T47D (cell line): ENCODE results near the gene PLIN4.

ENCODE experiments used
- DNase-seq, 2 experiments: peaks; one replicate each; pipeline versions ENCODE4 v3.0.0 to v3.0.0-alpha.2; 2011 to 2012; ENCODE audit warnings: low read depth in 1 of 2, low spot score in 1 of 2
- JUND ChIP-seq: IDR thresholded peaks from 2 replicates; pipeline ENCODE4 v1.6.1; 2012; ENCODE audit warnings: low read depth
- in situ Hi-C: cut with HindIII; loops from 2 replicates; pipeline ENCODE4 v1.10.0; 2016; ENCODE audit warnings: low sequenced_read_pairs, low pct_unique_long_range_greater_than_20kb

The PLIN4 gene

DNA sequence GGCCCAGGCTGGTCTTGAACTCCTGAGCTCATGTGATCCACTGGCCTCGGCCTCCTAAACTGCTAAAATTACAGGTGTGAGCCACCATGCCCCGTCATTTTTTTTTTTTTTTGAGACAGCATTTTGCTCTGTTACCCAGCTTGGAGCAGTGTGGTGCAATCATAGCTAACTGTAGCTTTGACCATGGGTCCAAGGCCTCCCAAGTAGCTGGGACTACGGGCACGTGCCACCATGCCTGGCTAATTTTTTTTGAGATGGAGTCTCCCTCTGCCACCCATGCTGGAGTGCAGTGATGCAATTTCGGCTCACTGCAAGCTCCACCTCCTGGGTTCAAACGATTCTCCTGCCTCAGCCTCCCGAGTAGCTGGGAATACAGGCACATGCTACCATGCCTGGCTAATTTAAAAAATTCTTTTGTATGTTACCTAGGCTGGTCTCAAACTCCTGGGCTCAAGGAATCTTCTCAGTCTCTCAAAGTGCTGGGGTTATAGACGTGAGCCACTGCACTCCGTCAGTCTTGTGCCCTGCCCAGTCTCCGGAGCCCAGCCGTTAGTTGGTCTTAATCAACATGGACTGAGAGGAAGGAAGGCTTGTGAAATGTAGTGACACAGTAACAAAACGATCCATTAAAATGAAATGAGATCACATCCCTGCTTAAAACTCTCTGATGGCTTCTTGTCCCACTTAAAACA lies 23.0 kb upstream of the PLIN4 start:
- in situ Hi-C loops = no loop called here
- no peak for DNase-seq
- TF ChIP-seq JUND = no peak

DNA sequence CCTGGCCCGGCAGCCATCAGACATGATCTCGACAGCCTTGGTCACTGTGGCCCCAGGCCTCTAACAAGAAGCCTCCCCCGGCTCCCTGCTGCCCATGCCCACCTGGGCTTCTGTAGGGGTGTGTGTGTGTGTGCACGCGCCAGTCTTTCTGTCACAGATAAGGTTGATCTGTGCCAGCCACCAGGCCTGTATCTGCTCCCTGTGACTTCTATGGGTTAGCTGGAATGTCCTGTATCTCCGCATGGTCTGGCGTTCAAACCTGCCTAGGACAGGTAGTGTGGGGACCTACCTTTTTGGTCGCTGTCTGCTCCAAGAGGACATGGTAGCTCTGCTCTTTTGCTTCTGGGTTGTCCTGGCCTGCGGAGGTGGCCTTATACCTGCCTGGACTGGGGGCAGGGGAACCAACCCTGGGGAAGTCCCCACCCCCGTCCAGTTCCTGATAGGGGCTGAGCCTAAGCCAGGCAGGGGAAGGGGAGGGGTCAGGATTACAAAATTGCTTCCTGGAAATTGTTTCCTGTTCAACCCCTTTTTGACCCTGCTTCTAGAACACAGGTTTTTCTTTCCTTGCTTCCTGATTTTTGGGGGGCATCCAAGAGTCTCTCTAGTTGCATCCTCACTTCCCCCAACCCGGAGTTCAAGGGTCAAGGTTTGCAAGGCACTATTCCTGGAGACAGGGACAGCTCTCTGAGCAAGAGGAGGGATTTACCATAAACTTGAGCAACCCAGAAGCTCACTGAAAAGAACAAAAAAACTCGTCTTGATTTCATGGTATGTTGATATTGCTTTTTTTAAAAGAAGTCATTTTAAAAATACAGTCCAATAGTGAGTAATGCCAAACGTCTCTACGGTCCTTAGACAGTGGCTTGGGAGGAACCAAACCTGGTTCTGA lies 21.7 kb upstream of the PLIN4 start, which contains the start of gene LRG1:
Gene LRG1 (minus strand): TSS at position 344 of the 889 bp plus-strand sequence. CDS start 23 bp downstream, at position 321.
- no peak for TF ChIP-seq JUND
- no peak for DNase-seq
- in situ Hi-C loops = no loop called here

DNA sequence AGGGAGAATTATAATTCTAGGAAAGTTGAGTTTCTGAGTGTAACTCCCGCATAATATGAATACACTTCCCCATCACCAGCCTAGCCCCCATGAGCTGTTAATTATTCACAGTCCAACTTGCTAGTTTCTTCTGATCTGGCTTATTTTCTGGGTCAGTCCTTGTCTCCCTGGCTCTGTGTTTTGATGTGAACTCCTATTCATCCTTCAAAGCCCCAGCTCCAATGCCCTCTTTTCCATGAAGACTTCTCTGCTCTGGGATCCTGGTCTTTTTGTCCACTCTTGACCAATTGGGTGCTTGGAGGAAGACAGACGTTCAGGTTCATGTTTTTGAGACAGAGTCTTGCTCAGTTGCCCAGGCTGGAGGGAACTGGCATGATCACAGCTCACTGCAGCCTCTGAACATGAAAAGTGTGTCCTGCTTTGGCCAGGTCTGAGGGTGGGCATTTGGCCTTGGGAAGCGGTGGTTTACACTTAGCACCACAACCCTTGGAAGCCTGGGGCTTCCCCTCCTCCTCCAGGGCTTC lies 20.9 kb upstream of the PLIN4 start:
- in situ Hi-C loops = no loop called here
- TF ChIP-seq JUND = no peak
- no peak for DNase-seq

DNA sequence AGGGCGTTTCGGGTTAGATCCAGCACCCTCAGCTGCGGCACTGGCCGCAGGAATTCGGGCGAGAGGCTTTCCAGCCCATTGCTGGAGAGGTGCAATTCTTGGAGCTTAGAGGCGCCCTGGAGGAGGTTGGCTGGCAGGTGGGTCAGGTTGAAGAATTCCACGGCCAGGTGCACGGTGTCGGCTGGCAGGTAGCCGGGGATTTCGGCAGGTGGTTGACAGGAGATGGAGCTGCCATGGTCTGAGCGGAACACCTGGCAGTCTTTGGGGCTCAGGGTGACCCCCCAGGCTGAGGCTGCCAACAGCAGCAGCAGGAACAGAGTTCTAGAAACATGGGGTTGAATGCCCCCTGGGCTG lies 20.3 kb upstream of the PLIN4 start:
- DNase-seq = peak in 1 of 2 experiments; percentile 49
- in situ Hi-C loops = no loop called here

DNA sequence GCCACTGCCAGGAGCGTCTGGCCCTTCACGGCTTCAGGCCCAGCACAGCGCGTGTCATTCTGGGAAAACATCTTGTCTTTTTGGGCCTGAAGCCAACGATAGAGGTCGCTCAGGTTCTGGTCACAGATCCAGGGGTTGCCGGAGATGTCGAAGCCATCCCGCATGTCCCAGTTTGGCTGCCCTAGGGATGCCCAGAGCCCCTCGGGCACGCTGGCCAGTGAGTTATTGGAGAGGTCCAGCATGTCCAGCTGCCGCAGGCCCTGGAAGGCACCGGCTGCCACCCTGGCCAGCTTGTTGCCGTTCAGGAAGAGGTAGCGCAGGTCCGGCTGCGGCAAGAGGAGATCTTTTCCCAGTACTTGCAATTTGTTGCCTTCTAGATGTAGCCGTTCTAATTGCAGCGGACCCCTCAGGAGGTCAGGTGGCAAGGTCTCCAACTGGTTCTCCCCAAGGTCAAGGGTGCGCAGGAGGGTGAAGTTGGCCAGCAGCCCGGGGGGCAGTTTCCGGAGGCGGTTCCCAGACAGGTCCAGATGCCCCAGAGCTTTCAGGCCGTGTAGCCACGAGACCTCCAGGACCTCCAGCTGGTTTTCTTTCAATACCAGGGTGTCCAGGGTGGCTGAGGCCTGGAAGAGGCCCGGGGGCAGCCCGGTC lies 19.8 kb upstream of the PLIN4 start:
- no peak for TF ChIP-seq JUND
- in situ Hi-C loops = no loop called here
- no peak for DNase-seq

More for the DNA sequence above, 20.3 kb upstream of the PLIN4 start:
- no peak for TF ChIP-seq JUND

DNA sequence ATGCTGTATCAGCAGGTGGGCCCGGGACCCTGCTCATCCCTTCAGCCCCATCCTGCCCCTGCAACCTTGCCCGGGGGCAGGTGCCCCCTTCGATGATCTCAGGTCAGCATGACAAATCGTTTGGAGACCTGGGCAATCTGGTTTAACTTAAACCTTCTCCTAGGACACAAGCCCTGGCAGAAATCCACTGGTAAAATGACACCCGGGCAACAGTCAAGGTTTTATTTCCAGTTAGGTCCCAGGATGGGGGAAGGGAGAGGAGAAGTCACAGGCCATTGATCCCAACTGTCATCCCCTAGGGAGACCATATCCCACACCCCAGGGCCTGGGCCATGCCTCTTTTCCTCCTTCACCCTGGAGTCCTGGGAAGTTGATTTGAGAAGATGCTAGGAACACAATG lies 18.5 kb upstream of the PLIN4 start:
- TF ChIP-seq JUND = no peak
- DNase-seq = peak in 1 of 2 experiments; percentile 67
- in situ Hi-C loops = no loop called here

DNA sequence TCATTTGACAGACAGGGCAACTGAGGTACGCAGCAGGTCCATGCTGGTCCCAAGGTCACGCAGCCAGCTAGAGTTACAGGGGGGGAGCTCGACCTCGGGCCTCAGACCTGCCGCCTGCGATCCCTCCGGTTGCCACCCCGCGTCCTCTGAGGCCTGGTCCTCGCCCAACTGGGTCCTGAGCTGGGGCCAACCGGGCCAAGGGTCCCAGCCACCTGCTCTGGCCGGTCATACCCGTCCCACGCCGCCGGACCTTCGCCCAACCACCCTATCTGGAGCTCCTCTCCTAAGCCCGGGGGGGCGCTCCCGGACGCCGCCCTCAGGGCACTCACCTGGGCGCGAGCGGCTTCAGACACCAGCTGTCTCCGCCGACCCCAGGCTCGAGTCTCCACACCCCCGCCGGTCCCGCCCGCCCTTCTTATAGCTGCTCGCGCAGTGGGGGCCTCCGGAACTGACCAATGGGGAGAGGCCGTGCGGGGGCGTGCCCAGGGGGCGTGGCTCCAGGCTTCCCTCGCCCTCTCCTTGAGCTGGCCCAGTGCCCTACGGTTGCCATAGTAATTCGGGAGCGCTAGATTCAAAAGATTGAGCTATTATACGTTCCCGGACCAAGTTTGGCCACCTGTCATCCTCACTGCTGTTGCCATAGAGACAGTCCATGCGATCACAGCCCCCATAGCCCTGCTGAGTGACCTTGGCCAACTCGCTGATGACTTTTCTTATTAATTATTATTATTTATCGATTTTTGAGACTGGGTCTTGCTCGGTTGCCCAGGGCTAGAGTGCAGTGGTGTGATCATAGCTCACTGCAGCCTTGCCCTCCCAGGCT lies 16.8 kb upstream of the PLIN4 start, which contains the start of gene PLIN5:
Gene PLIN5 (minus strand): TSS at position 389 of the 823 bp plus-strand sequence. CDS start 1,150 bp downstream, outside the sequence.
- TF ChIP-seq JUND = no peak
- DNase-seq = peak; percentile 86 to 90
- in situ Hi-C loops = no loop called here

DNA sequence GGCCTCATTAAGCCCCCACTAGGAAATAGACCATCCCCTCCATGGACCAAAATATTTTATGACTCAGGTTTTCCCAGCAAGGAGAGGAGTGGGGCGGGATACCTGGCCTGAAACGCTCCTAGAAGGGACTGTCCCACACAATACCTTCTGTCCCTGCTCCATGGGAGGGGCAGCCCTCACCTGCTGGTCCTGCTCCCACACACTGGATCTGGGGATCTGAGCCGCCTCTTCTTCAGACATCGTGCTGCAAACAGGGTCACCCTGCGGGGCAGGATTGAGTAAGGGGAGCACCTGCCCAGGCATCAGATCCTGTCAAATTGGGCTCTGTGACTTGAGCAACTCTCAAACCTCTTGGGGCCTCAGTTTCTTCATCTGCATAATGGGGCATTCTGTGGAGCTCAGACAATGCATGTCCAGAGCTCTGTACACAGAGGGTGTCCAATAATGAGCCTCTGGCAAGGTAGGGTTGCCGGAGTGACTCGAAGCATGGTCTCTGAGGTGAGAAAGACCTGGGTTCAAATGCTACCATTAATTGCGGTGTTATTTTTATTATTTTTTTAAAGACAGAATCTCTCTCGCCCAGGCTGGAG lies 15.6 kb upstream of the PLIN4 start:
- in situ Hi-C loops = no loop called here
- no peak for TF ChIP-seq JUND
- no peak for DNase-seq

DNA sequence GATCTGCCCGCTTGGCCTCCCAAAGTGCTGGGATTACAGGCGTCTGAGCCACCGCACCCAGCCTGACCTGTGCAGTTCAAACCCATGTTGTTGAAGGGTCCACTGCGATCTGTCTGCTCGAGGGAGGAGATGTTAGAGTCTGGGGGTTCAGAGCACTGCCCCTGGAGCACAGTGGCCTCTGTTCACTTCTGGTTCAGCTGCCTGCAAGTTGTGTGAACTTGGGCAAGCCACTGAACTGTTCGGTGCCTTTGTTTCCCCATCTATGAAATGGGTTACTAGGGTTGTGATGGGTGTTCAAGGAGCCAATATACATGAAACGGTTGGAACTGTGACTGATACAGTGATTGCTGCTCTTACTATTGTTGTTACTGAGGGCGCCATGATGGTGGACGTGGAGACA lies 15.0 kb upstream of the PLIN4 start:
- TF ChIP-seq JUND = no peak
- in situ Hi-C loops = no loop called here

DNA sequence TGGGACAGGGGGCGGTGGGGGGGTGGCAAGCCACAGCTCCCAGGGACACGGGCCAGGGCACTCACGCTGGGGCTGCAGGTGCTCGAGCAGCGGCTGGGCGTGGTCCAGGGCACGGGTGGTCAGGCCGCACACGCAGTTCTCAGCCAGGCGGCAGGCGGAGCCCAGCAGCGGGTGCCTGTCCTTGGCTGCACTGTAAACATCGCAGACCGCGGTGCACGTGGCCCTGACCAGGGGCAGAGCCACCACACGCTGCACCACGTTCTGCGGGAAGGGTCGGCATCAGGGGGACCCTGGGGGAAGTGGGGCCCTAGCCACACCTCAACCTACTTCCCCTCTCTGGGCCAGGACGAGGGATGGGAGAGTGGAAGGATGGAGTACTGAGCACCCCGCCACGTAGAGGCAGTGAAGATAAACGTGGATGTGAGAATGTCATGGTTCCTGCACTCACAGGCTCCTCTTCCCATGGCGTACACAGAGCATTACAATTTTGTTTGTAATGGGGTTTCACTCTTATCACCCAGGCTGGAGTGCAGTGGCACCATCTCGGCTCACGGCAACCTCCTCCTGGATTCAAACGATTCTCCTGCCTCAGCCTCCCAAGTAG lies 13.4 kb upstream of the PLIN4 start:
- in situ Hi-C loops = no loop called here
- no peak for DNase-seq
- no peak for TF ChIP-seq JUND

More for the DNA sequence above, 15.0 kb upstream of the PLIN4 start:
- no peak for DNase-seq

DNA sequence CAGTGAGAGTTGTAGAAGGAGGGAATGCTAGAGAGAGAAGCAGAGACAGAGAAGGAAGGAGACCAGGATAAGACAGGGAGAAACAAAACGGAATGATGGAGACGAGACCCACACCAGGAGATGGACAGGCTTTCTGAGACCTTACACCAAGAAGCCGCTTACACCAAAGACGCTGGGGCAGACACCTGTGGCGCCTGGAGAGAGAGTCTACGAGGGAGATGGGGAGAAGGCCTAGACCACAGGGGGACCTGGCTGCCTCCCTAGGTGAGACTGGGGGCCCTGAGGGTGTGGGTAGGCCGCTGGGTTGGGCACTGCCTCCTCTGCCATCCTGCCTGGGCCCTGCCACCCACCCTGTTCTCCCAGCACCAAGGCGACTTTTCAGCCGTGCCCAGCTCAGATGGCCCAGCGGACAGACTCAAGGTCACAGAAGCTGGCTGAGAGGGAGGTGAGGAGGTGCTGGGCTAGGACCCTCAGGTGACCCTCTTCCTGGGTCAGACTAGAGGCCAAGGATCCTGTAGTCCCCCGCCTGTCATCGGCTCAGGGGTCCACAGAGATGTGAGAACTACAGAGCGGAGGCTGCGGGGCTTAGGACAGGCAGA lies 11.7 kb upstream of the PLIN4 start:
- in situ Hi-C loops = no loop called here
- no peak for TF ChIP-seq JUND
- DNase-seq = no peak
